Measurements from ENCODE around the gene CLGN.
A peak's percentile ranks its signal among the peaks of the same experiment; 100 is the strongest.
"Not testable (repeated sequence)": the region's sequence is repeated elsewhere in the genome, so short reads cannot be mapped to it uniquely, and the experiment has no call there.

The CLGN gene

GRCh38 chr4:140427106-140427918 is at the start of gene CLGN:
Gene CLGN, minus strand, starts transcription at chr4:140427648. Its CDS starts 14,570 bp downstream, at chr4:140413078.
- peak; percentile 57 for DNase-seq

DNA sequence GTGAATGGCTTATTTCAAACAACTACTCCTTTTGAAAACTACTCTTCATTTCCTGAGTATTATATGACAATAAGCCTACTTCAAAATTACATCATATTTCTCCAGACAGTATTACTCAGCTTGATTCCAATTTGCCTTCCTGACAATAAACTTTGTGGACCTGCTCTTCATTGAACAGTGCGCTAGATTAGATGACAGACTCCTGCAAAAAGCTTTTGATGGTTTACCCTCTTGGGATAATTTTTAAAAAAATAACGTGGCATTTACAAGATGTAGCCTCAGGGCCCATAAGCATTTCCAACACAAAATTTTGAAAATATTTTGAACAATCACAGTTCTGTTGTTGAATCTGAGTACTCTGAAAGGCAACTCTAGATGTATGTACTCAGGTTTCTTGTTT is 44.7 kb upstream of the CLGN start:
- no peak for DNase-seq

DNA sequence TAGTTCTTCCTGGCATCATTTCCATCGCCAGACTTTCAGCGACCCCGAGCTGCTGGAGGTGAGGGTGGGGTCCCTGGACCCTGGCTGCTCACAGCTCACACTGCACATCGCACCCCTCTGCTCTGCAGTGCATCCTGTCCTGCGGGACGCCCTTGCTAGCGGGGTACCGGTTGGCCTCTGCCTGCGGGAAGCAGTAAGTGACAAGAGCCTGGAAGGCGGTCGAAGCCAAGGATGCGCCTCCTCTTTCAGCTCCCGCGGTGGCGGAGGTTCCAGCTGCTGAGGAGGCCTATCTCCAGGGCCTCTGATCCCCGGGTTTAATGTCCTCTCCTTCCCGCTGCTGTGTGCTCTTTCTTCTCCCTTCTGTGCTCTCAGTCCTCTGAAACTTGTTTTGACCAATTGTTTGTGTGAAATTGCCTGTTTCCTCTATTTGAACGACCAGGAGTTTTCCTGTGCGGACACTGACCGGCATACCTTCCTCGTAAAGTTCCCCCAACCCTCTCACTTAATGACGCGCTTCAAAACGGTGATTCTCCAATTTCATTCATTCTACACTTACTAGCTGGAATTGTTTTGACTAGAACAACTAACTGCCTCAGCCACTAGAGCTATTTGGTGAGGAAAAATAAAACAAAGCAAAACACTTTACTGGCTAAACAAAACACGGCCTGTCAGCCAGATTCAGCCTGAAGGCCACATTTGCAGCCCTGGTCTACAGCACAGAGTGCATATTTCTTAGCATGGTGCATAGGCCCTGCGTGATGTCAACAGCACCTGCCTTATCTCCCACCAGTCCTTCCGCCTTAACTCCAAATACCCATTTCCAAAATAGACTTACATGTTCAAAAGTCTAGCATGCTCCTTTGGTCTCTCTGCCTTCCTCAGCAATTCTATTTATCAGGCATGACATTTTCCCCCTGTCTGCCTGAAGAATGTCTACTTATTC is 42.6 kb upstream of the CLGN start:
- DNase-seq = no peak

GRCh38 chr4:140466146-140466545 is 38.7 kb upstream of the CLGN start:
- DNase-seq = no peak

DNA sequence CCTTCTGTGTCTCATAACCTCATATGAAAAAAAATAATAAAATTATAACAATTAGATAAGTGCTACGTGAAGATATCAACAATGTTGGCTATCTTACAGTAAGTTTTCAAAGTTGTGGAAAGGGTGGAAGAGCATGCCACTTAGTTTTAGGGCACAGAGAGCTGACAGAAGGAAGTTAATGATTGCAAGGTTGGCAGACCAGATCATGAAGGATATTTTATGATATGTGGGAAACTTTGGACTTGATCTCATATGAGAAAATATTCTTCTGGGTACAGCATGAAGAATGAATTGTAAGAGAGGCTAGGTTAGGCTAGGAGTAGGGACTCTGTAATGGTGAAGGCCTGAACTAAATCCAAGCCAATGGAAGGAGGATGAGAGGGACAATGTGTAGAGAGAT is 36.2 kb upstream of the CLGN start:
- DNase-seq = no peak

GRCh38 chr4:140463182-140463581 is 35.7 kb upstream of the CLGN start:
- no peak for DNase-seq

DNA sequence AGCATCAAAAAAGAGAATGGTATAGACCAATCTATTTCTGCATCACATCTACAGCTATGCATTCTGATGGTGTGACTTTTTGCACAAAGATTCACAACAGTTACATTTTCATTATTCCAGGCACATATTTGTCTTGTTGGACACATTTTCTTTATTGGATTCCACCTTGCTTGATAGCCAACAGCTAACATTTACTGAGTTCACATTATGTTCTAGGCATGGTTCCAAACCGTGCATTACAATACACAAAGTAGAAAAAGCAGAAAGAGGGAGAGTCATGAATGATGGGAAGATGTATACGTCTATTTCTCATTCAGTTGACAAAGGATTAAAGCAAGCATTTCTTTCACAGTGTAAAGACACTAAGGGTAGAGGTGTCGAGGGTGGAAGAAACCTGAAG is 22.9 kb upstream of the CLGN start:
- DNase-seq = no peak

- DNase-seq = no peak
These were observed 21.4 kb upstream of the CLGN start for GRCh38 chr4:140448830-140449229.

DNA sequence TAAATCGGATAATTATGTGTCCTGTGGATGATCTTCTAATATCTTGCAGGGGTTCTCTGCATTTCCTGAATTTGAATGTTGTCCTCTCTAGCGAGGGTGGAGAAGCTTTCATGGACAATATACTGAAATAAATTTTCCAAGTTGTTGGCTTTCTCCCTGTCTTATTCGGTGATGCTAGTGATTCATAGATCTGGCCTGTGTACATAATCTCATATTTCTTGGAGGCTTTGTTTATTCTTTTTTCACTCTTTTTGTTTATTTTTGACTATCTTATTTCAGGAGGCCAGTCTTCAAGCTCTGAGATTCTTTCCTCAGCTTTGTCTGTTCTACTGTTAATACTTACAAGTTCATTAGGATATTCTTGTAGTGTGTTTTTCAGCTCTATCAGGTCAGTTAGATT is 20.7 kb upstream of the CLGN start:
- no peak for DNase-seq

- DNase-seq = not testable (repeated sequence)
These were observed 16.9 kb upstream of the CLGN start for GRCh38 chr4:140444347-140444746.

- DNase-seq = no peak
These were observed 12.2 kb upstream of the CLGN start for GRCh38 chr4:140439644-140440142.

DNA sequence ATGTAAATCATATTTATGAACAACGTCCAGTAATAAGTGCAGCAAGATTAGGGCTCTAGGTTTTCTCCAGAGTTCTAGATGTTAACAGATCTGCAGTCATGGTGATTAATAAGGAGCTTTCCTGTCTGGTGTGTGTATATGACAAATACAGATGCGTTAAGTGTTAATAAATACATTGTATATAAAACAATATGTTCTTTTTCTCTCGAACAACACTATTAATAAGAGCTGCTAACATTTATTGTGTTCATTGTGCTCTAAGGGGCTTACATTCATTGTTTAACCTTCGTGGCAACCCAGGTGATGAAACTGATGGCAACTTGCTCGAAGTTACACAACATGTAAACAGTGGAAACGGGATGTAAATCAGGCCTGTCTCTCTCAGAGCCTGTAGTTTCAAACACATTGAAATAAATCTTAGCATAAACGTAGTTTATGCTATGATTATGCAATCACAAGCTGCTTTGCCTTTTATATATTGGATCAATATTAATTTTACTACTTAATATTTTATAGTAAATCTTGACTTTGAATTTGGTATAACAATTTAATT is 547 bp upstream of the CLGN start:
- DNase-seq = no peak

DNA sequence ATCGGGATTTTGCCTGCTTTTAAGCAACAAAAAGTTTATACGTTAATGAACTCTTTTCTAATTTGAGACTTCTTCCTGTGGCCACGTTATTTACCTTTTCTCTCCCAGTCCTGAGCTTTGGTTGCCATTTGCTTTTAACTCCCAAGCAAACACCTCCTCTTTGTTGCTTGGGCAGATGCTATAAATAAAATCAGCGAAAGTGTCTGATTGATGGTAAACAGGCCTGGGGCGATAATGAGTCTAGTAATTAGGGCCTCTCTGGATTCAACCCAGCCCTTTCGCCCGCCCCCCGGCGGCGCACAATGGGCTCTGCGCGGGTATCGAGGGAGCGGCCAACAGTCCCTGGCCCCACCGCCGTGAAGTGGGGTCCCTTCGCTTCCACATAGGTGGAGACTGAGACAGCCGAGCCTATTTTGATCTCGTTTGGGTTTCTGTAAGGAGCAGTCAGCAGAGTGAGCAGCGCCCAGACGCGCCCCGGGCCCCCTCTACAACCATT is 790 bp downstream of the CLGN start:
- no peak for DNase-seq

DNA sequence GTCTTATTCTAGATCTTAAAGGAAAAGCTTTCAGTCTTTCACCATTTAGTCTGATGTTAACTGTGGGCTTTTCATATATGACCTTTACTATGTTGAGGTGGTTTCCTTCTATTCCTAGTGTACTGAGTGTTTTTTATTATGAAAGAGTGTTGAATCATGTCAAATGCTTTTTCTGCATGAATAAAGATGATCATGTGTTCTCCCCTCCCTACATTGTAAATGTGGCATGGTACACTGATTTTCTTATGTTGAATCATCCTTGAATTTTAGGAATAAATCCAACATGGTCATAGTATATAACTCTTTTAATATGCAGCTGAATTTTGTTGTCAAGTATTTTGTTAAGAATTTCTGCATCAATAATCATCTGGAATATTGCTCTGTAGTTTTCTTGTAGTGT is 4.3 kb downstream of the CLGN start:
- peak; percentile 63 for DNase-seq

GRCh38 chr4:140413130-140413969 is 14.1 kb downstream of the CLGN start:
- not testable (repeated sequence) for DNase-seq

DNA sequence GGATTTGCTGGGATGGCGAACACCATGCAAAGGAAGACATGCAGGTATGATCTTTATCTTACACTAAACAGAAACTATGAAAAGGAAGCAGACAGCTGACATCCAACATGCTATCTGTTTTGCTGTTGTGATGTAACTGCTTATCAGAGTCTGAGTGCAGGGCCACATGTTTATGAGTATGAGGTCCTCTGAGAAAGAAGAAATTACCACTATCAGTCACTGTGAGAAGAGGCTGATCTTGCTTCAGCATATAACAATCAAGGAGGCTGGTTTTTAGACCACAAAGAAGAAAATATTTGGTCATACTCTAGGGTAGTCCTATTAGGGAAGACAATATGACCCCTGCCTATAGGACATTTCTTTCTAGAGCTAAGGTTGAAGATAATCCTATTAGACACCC is 18.5 kb downstream of the CLGN start:
- no peak for DNase-seq

DNA sequence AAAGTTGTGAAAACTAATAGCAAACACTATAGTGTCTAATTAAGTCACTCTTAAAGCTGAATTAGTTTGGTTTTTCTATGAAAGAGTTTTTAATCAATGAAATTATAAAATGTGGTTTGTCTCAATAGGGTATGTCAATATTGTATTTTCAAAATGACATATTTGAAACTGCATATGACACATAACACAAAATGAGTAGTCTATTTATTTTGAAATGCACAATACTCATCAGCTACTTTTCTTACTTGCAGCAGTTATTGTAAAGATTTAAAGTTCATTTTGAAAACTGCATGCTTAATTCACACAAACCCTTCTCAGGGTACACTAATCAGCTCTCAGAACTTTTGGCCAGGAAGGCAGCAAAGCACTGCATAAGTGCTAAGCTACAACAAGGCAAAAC is 21.2 kb downstream of the CLGN start:
- DNase-seq = no peak

DNA sequence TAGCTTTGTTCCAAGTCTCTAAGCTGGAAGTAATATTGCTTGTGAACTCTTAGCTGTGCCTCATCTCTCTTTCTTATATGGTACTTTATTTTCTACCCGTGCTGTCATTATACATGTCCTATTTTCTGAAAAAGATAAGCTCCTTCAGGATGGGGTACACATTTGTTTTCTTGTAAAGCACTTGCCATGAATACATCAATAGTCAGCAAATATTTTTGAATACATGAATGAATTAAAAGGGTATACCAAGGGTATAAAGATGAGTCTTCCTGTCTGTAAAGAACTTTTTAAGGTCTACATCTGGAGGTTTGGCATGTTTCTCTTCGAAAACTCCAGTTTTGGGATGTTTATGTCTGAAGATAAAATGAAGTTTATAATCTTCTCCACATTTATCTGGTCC is 27.3 kb downstream of the CLGN start:
- no peak for DNase-seq

- no peak for DNase-seq
These were observed 31.8 kb downstream of the CLGN start for GRCh38 chr4:140395668-140396067.

- DNase-seq = no peak
These were observed 39.4 kb downstream of the CLGN start for GRCh38 chr4:140388015-140388414.

DNA sequence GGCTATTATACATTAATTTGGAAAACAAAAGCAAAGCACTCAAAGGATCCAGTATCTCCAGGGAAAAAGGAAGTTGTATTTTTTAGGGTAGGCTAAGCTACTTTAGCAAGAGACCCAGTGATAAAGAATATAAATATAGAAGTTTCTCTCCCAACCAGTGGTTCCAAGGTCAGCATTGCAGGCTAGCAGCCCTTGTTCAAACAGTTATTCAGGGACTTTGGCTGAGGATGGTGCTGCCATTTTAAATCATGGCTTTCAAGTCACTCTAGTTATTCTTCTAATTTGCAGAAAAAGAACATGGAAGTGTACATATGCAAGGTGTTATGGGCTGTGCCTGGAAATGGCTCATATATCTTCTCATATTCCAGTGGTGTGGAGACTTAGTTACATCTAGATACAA is 44.7 kb downstream of the CLGN start:
- no peak for DNase-seq

DNA sequence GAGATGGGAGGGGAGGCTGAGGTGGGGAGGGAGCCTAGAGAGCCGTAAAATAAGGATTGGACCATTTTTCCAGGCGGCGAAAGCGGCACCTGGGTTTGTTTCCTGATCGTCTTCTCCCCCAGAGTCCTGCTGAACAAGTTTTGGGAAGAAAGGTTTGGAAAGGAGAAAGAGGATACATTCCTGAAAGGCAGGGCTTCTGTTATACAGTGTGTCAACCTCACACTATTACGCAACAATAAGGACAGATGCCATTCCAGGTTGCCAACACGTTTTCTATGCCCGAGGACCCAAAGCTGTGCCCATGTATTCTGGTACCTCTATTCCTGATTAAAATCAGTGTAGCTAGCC is 53.3 kb downstream of the CLGN start:
- peak; percentile 26 for DNase-seq

Data from kidney glomerular epithelial cell (primary cell).